CD14-positive monocyte (primary cell): Measurements from ENCODE around the gene AVPR1B. TPM values are rescaled to one million over a fixed set of nuclear protein-coding genes. Genes with fewer than 3 reads are reported as not detected.
A peak's percentile ranks its signal among the peaks of the same experiment; 100 is the strongest.

Source experiments
- DNase-seq, 3 donors: peaks; one replicate each; pipeline ENCODE4 v3.0.0-alpha.2; 2011 to 2022
- H2AFZ ChIP-seq: 2 replicates; pipeline ENCODE4 v1.6.0; 2012; ENCODE audit warnings: mild to moderate bottlenecking, low read depth, low read length, inconsistent platforms; ENCODE audit not compliant: insufficient read depth, poor library complexity, severe bottlenecking
- H3K27ac ChIP-seq, 2 donors: 1 replicate in 1 of 2; 2 replicates in 1 of 2; pipeline ENCODE4 v1.5.1; 2012 to 2013; ENCODE audit warnings: low read length in 2 of 2, control low read depth in 1 of 2, inconsistent platforms in 1 of 2, low read depth in 1 of 2, mild to moderate bottlenecking in 1 of 2
- H3K27me3 ChIP-seq, 2 donors: one replicate each; pipeline versions ENCODE4 v1.6.0 to v1.6.1; 2011 to 2013; ENCODE audit warnings: low read length in 2 of 2; ENCODE audit not compliant: control insufficient read depth in 2 of 2, insufficient read depth in 2 of 2
- H3K36me3 ChIP-seq, 2 donors: replicated peaks in 1 of 2; 1 replicate in 1 of 2; 2 replicates in 1 of 2; pipeline versions ENCODE4 v1.5.1 to v1.6.1; 2012 to 2013; ENCODE audit warnings: low read length in 2 of 2, control low read depth in 1 of 2, inconsistent platforms in 1 of 2, mild to moderate bottlenecking in 1 of 2; ENCODE audit not compliant: insufficient read depth in 2 of 2, control insufficient read depth in 1 of 2
- H3K4me1 ChIP-seq, 2 donors: 1 replicate in 1 of 2; 2 replicates in 1 of 2; pipeline versions ENCODE4 v1.5.1 to v1.6.1; 2012 to 2013; ENCODE audit warnings: low read length in 2 of 2, control low read depth in 1 of 2, inconsistent platforms in 1 of 2, mild to moderate bottlenecking in 1 of 2, moderate library complexity in 1 of 2; ENCODE audit not compliant: insufficient read depth in 2 of 2, control insufficient read depth in 1 of 2
- H3K4me2 ChIP-seq: replicated peaks from 2 replicates; pipeline ENCODE3; 2012; ENCODE audit warnings: low read length, moderate library complexity, mild to moderate bottlenecking; ENCODE audit not compliant: poor library complexity, severe bottlenecking; ENCODE audit errors: extremely low read depth
- H3K4me3 ChIP-seq, 3 experiments: fragments of 200-600 bp in 1 of 3; sonication (generic) in 1 of 3; replicated peaks in 1 of 3; 1 replicate in 2 of 3; 2 replicates in 1 of 3; pipeline ENCODE4 v1.5.1; 2011 to 2013; ENCODE audit warnings: low read length in 3 of 3, mild to moderate bottlenecking in 3 of 3, control low read depth in 2 of 3, low read depth in 2 of 3, inconsistent platforms in 1 of 3, moderate library complexity in 1 of 3
- H3K79me2 ChIP-seq: 2 replicates; pipeline ENCODE4 v1.6.0; 2012; ENCODE audit warnings: mild to moderate bottlenecking, control low read depth, inconsistent platforms, low read length, moderate library complexity; ENCODE audit not compliant: insufficient read depth
- H3K9ac ChIP-seq: 2 replicates; pipeline ENCODE4 v1.6.0; 2017; ENCODE audit warnings: low read length, mild to moderate bottlenecking; ENCODE audit not compliant: insufficient read depth, poor library complexity, severe bottlenecking
- H3K9me3 ChIP-seq, 2 donors: replicated peaks in 1 of 2; 1 replicate in 1 of 2; 2 replicates in 1 of 2; pipeline versions ENCODE4 v1.5.1 to v1.6.1; 2012 to 2013; ENCODE audit warnings: low read length in 2 of 2, control low read depth in 1 of 2; ENCODE audit not compliant: control insufficient read depth in 1 of 2, insufficient read depth in 1 of 2
- H4K20me1 ChIP-seq: 2 replicates; pipeline ENCODE4 v1.6.0; 2012; ENCODE audit warnings: mild to moderate bottlenecking, low read length, control low read depth, moderate library complexity; ENCODE audit not compliant: insufficient read depth
- H3K27ac Mint-ChIP-seq, 7 donors: one replicate each; pipeline ENCODE4 v1.8.0; 2020; ENCODE audit warnings: mild to moderate bottlenecking in 7 of 7, mixed read lengths in 7 of 7, moderate library complexity in 6 of 7, inconsistent platforms in 2 of 7
- H3K27me3 Mint-ChIP-seq, 3 donors: one replicate each; pipeline ENCODE4 v1.8.0; 2021 to 2022; ENCODE audit warnings: low read depth in 3 of 3, mild to moderate bottlenecking in 3 of 3, mixed read lengths in 3 of 3, moderate library complexity in 3 of 3, inconsistent platforms in 1 of 3
- H3K36me3 Mint-ChIP-seq, 2 donors: one replicate each; pipeline ENCODE4 v1.8.0; 2020; ENCODE audit warnings: mixed read lengths in 2 of 2, inconsistent platforms in 1 of 2, mild to moderate bottlenecking in 1 of 2
- H3K4me1 Mint-ChIP-seq: one replicate; pipeline ENCODE4 v1.8.0; 2020; ENCODE audit warnings: mild to moderate bottlenecking, mixed read lengths
- H3K4me3 Mint-ChIP-seq, 2 donors: one replicate each; pipeline ENCODE4 v1.8.0; 2020; ENCODE audit warnings: mild to moderate bottlenecking in 2 of 2, mixed read lengths in 2 of 2, moderate library complexity in 1 of 2
- H3K9me3 Mint-ChIP-seq, 7 donors: one replicate each; pipeline ENCODE4 v1.8.0; 2020 to 2022; ENCODE audit warnings: mixed read lengths in 7 of 7, mild to moderate bottlenecking in 6 of 7, moderate library complexity in 6 of 7, inconsistent platforms in 2 of 7
- WGBS: methylation state at CpG from one replicate; pipeline ENCODE4 v1.1.5; 2013; ENCODE audit warnings: missing lambda C conversion rate; ENCODE audit not compliant: insufficient coverage; 5-methylcytosine and 5-hydroxymethylcytosine counted together
- intact Hi-C, 2 donors: fragments of 100-400 bp; cut with micrococcal nuclease; formaldehyde crosslinking; loops; one replicate each; pipeline versions ENCODE4 v1.15.0 to v1.15.1; 2023
- polyA plus RNA-seq, 3 donors: library from polyadenylated mRNA; depleted of rRNA in 1 of 3; unstranded in 2 of 3; stranded (reverse) in 1 of 3; fragments of 300-500 nt in 2 of 3; fragments of >200 nt in 1 of 3; fragmentation: Illumina TruSeq in 2 of 3; gene quantifications; 1 replicate in 2 of 3; 2 replicates in 1 of 3; pipeline ENCODE4 v1.2.3, GENCODE V29; 2012 to 2021
- TF ChIP-seq, protein P1 (sequence below): fragments of 200-600 bp; IDR thresholded peaks from one replicate; pipeline ENCODE4 v1.8.0; 2022; ENCODE audit warnings: antibody characterized with exemption, mild to moderate bottlenecking

AVPR1B gene
- polyA plus RNA-seq, 3 donors, result not detected

DNA sequence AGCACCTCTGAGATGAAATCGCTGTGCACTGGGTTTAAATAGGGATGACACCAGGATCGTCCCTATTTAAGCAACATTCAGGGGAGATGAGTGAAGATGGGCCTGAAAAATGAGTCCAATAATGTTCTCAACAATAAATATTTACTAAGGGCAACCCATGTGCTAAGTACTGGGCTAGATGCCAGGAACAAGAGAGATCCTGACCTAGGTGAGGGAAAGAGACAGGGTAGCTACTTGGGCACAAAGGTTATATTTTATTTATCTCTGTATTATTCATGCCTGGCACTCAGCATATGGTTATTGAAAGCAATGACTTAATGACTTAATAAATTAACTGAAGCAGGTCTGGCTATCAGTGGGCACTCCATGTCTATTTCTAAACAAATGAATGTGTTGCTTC lies 27.4 kb upstream of the AVPR1B start:
- no peak overlapping the region for H3K27ac Mint-ChIP-seq
- H3K27ac ChIP-seq, result no peak overlapping the region
- no peak overlapping the region for H3K4me3 ChIP-seq
- TF ChIP-seq, protein P1, sequence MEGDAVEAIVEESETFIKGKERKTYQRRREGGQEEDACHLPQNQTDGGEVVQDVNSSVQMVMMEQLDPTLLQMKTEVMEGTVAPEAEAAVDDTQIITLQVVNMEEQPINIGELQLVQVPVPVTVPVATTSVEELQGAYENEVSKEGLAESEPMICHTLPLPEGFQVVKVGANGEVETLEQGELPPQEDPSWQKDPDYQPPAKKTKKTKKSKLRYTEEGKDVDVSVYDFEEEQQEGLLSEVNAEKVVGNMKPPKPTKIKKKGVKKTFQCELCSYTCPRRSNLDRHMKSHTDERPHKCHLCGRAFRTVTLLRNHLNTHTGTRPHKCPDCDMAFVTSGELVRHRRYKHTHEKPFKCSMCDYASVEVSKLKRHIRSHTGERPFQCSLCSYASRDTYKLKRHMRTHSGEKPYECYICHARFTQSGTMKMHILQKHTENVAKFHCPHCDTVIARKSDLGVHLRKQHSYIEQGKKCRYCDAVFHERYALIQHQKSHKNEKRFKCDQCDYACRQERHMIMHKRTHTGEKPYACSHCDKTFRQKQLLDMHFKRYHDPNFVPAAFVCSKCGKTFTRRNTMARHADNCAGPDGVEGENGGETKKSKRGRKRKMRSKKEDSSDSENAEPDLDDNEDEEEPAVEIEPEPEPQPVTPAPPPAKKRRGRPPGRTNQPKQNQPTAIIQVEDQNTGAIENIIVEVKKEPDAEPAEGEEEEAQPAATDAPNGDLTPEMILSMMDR, result no peak
- no peaks in the 10 kb centered on the region for H3K27me3 ChIP-seq
- WGBS, result no CpG with 5 or more reads among the region's 2 CpGs
- intact Hi-C loops, result loop anchor here in 1 of 2 donors (10.0 kb wide), 1 partner anchor 290 kb away; no protein-coding TSS in a partner anchor
- H3K9me3 ChIP-seq, result no peaks in the 10 kb centered on the region
- no peaks in the 10 kb centered on the region for H3K36me3 ChIP-seq
- H3K9ac ChIP-seq, result no peak overlapping the region
- peaks cover 1 to 10% (median 7%) of the 10 kb centered on the region in 3 donors for H3K27me3 Mint-ChIP-seq
- H3K36me3 Mint-ChIP-seq, result no peaks in the 10 kb centered on the region
- DNase-seq, result no peak
- no peak overlapping the region for H3K4me3 Mint-ChIP-seq
- peaks cover 2% of the 10 kb centered on the region for H3K4me1 Mint-ChIP-seq
- H3K4me2 ChIP-seq, result no peak overlapping the region
- H3K79me2 ChIP-seq, result no peaks in the 10 kb centered on the region
- H3K4me1 ChIP-seq, result no peaks in the 10 kb centered on the region
- H2AFZ ChIP-seq, result no peak overlapping the region
- no peaks in the 10 kb centered on the region for H3K9me3 Mint-ChIP-seq
- no peaks in the 10 kb centered on the region for H4K20me1 ChIP-seq

DNA sequence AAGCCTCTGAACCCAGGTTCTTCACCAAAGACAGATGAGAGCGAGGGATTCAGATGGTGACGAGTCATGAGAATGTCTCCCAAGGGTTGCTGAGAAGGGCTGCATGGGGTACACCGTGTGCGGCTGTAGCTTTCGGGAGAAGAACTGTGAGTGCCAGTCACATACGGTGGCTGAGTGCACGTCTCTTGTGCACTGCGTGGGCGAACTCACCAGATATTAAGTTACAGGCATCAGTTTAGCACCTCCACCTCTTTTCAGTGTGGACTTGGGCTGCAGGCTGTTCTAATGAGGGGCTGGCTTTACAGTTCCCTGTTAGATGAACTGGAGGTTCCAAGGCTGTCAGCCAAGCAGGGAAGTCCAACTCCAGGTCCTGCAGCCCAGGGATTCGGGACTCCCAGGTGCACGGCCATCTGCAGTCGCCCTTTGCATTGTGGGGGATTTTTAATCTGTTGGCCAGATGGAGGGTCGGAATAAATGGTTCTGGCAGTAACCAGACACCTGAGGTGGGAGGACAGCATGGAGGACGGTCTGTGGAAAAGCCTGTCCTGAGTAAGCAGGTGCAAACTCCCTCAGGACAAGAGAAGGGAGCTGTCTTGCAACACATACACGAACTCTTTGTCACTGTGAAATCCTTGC lies 26.5 kb upstream of the AVPR1B start:
- intact Hi-C loops, result loop anchor here in 1 of 2 donors (10.0 kb wide), 1 partner anchor 291 kb away; no protein-coding TSS in a partner anchor

More for the DNA sequence above, 26.5 kb upstream of the AVPR1B start:
- Histone ChIP-seq H3K36me3 (no peaks in the 10 kb centered on the region), H3K4me3 (no peak overlapping the region), H2AFZ (no peak overlapping the region), H3K79me2 (no peaks in the 10 kb centered on the region), H3K27ac (no peak overlapping the region), H4K20me1 (no peaks in the 10 kb centered on the region), H3K4me1 (no peaks in the 10 kb centered on the region), H3K9ac (no peak overlapping the region), H3K9me3 (no peaks in the 10 kb centered on the region), H3K4me2 (no peak overlapping the region), H3K27me3 (no peaks in the 10 kb centered on the region)
- Mint-ChIP-seq H3K36me3 (no peaks in the 10 kb centered on the region), H3K27ac (peak overlapping the region in 1 of 7 donors; percentile 7), H3K9me3 (no peaks in the 10 kb centered on the region), H3K27me3 (peaks cover 3 to 10% (median 10%) of the 10 kb centered on the region in 3 donors), H3K4me3 (no peak overlapping the region), H3K4me1 (peaks cover 2% of the 10 kb centered on the region)
- 91% methylated on average over 12 of the region's 15 CpGs for WGBS
- TF ChIP-seq, protein P1, result no peak
- DNase-seq, result no peak
